ENCODE data around the gene ACBD6. TPM values are rescaled to one million over a fixed set of nuclear protein-coding genes. Genes with fewer than 3 reads are reported as not detected.

The ACBD6 gene
- total and polyA plus RNA-seq, 4 donors: 8.3 to 17.3 (median 14.0) TPM

DNA sequence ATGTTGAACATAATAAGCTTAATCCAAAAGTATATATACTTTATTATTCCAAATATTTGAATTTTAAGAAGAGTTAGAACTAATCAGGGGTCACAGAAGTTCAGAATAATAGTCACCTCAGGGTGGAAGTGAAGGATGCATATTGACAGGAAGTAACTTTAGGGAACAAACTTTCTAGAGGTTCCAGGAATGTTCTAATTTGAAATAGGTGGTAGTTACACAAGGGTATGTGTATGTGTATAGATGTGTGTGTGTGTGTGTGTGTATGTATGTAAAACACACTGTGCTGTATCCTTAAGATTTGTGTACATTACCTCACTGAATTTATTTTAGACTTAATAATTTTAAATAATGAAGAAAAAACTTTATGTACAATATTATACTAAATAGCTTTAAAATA, 110.4 kb downstream of the ACBD6 start:
- TF ChIP-seq EGR1 (IDR thresholded peaks at IDR 0.05; ENCODE audit: low read depth in 2 of 2) (no peak), NR2F2 (IDR thresholded peaks at IDR 0.05) (no peak)
- no peak overlapping the region for H3K4me3 ChIP-seq (ENCODE audit: low read depth in 1 of 3, low read length in 3 of 3)
- no peaks in the 10 kb centered on the region for H3K36me3 ChIP-seq (ENCODE audit: control insufficient read depth in 4 of 4, insufficient read depth in 3 of 4, low read depth in 1 of 4, low read length in 3 of 4)
- H3K9ac ChIP-seq (ENCODE audit: low read depth in 1 of 2, low read length in 2 of 2): no peak overlapping the region
- no peak for DNase-seq (ENCODE audit: low spot score)
- H3K27ac ChIP-seq (ENCODE audit: low read depth in 1 of 2, low read length in 2 of 2): no peak overlapping the region
- no peaks in the 10 kb centered on the region for H3K9me3 ChIP-seq (ENCODE audit: control insufficient read depth in 4 of 4, low read length in 3 of 4)
- no peaks in the 10 kb centered on the region for H3K4me1 ChIP-seq (ENCODE audit: control insufficient read depth in 4 of 4, insufficient read depth in 4 of 4, low read length in 3 of 4)
- H3K27me3 ChIP-seq (ENCODE audit: control insufficient read depth in 4 of 4, insufficient read depth in 4 of 4, low read length in 3 of 4): no peaks in the 10 kb centered on the region

GRCh38 chr1:180387413-180387812, 115.0 kb downstream of the ACBD6 start:
- no peak overlapping the region for H3K9ac ChIP-seq (ENCODE audit: low read depth in 1 of 2, low read length in 2 of 2)
- no peak for DNase-seq (ENCODE audit: low spot score)
- H3K27me3 ChIP-seq (ENCODE audit: control insufficient read depth in 4 of 4, insufficient read depth in 4 of 4, low read length in 3 of 4): no peaks in the 10 kb centered on the region
- WGBS: 97% methylated on average over 1 of the region's 1 CpG
- no peaks in the 10 kb centered on the region for H3K36me3 ChIP-seq (ENCODE audit: control insufficient read depth in 4 of 4, insufficient read depth in 3 of 4, low read depth in 1 of 4, low read length in 3 of 4)
- no peak overlapping the region for H3K27ac ChIP-seq (ENCODE audit: low read depth in 1 of 2, low read length in 2 of 2)
- H3K4me3 ChIP-seq (ENCODE audit: low read depth in 1 of 3, low read length in 3 of 3): no peak overlapping the region
- peaks cover 0 to 8% (median 4%) of the 10 kb centered on the region in 4 donors for H3K9me3 ChIP-seq (ENCODE audit: control insufficient read depth in 4 of 4, low read length in 3 of 4)
- TF ChIP-seq TAF1 (conservative IDR thresholded peaks at IDR 0.05) (no peak), FOXA2 (IDR thresholded peaks at IDR 0.05) (no peak), HNF4A (conservative IDR thresholded peaks at IDR 0.05) (no peak), ATF3 (IDR thresholded peaks at IDR 0.05) (no peak), MAX (IDR thresholded peaks at IDR 0.05) (no peak), CTCF (IDR thresholded peaks at IDR 0.05; ENCODE audit: low read depth, low read length, missing input control) (no peak), JUND (IDR thresholded peaks at IDR 0.05) (no peak), SP1 (IDR thresholded peaks at IDR 0.05) (no peak), RXRA (IDR thresholded peaks at IDR 0.05) (no peak), YY1 (IDR thresholded peaks at IDR 0.05) (no peak), HNF4G (IDR thresholded peaks at IDR 0.05) (no peak)
- no peaks in the 10 kb centered on the region for H3K4me1 ChIP-seq (ENCODE audit: control insufficient read depth in 4 of 4, insufficient read depth in 4 of 4, low read length in 3 of 4)

DNA sequence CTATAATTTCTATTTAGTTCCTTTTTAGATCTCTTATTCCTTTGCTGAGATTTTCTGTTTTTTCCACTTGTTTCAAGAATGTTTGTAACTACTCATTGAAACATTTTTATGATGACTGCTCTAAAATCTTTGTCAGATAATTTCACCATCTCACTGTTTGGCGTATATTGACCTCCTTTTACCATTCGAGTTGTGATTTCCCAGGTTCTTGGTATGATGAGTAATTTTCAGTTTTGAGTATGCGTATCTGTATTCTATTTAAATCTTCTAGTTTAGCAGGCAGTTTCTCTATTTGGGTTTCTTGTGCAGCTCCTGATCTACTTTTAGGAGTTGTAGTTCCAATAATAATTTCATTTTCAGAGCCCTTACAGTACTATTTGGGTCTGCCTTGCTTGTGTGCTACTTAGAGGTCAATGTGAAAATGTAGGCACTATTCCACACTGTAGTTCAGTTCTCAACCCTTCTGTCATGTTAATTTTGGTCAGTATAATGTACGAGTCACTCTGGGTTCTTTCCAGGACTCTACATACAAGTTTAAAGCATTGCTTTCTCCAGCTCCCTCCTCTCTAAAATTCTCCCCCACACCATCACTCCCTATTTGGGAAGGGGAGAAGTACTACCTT, 115.5 kb downstream of the ACBD6 start:
- Histone ChIP-seq H3K27me3 (ENCODE audit: control insufficient read depth in 4 of 4, insufficient read depth in 4 of 4, low read length in 3 of 4) (no peaks in the 10 kb centered on the region), H3K9ac (ENCODE audit: low read depth in 1 of 2, low read length in 2 of 2) (no peak overlapping the region), H3K4me3 (ENCODE audit: low read depth in 1 of 3, low read length in 3 of 3) (no peak overlapping the region), H3K27ac (ENCODE audit: low read depth in 1 of 2, low read length in 2 of 2) (no peak overlapping the region), H3K36me3 (ENCODE audit: control insufficient read depth in 4 of 4, insufficient read depth in 3 of 4, low read depth in 1 of 4, low read length in 3 of 4) (no peaks in the 10 kb centered on the region), H3K4me1 (ENCODE audit: control insufficient read depth in 4 of 4, insufficient read depth in 4 of 4, low read length in 3 of 4) (no peaks in the 10 kb centered on the region), H3K9me3 (ENCODE audit: control insufficient read depth in 4 of 4, low read length in 3 of 4) (peaks cover 0 to 8% (median 4%) of the 10 kb centered on the region in 4 donors)
- no peak for DNase-seq (ENCODE audit: low spot score)
- WGBS: 95% methylated on average over 4 of the region's 4 CpGs
- TF ChIP-seq RAD21 (IDR thresholded peaks at IDR 0.05): no peak
- TF ChIP-seq RXRA (IDR thresholded peaks at IDR 0.05): no peak
- TF ChIP-seq HNF4A (conservative IDR thresholded peaks at IDR 0.05): no peak
- no peak for TF ChIP-seq EGR1 (IDR thresholded peaks at IDR 0.05; ENCODE audit: low read depth in 2 of 2)
- TF ChIP-seq SP1 (IDR thresholded peaks at IDR 0.05): no peak

All from liver (tissue), 9 donors.